Measurements from ENCODE around the gene SLC9A3.

- TF ChIP-seq CTCF (IDR thresholded peaks at IDR 0.05): no peak
- TF ChIP-seq EP300 (IDR thresholded peaks at IDR 0.05): no peak
- TF ChIP-seq POLR2AphosphoS5 (IDR thresholded peaks at IDR 0.05): no peak
Observed at GRCh38 chr5:516980-517379, 7.3 kb downstream of the SLC9A3 start.
